Fibroblast of skin of right quadriceps (primary cell): ENCODE results near the gene ZSWIM8.
"Not testable (repeated sequence)": the region's sequence is repeated elsewhere in the genome, so short reads cannot be mapped to it uniquely, and the experiment has no call there.

Experiments used
- DNase-seq: peaks from one replicate; pipeline ENCODE4 v3.0.0-alpha.2; 2013

ZSWIM8 gene

DNA sequence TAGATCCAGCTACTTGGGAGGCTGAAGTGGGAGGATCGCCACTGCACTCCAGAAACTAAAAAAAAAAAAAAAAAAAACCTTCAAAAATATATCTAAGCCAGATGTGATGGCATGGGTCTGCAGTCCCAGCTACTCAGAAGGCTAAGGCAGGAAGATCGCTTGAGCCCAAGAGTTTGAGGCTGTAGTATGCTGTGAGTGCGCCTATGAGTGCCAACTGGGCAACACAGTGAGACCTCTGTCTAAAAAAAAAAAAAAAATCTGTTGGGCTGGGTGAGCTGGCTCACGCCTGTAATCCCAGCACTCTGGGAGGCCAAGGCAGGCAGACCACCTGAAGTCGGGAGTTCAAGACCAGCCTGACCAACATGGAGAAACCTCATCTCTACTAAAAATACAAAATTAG is 6.4 kb upstream of the ZSWIM8 start:
- no peak for DNase-seq

DNA sequence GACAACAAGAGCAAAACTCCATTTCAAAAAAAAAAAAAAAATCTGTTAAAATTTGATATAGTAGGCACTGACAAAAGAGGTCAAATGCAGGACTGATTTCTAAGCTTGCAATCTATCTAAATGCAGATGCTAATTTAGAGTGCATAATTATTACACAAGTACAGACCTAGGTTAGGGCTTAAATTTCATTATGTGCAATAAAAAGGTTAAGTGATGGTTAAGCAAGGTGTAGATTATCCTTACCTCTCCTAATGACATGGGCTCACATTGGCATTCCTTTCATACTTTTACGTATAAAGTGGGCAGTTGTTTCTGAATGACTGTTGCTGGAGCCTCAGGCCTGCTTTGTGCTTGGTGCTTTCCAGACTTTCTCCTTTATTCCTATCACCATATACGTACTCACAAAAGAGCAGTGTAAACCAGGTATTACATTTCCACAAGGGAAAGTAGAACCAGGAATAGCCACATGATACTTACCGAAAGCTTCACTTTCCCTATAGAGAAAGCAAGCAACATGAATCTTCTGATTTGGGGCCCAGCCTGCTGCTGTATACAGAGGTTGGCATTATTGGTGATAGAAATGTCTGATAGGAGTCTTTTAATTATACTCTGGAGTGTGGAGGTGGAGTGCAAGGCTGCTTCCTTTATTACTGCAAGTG is 5.7 kb upstream of the ZSWIM8 start:
- no peak for DNase-seq

DNA sequence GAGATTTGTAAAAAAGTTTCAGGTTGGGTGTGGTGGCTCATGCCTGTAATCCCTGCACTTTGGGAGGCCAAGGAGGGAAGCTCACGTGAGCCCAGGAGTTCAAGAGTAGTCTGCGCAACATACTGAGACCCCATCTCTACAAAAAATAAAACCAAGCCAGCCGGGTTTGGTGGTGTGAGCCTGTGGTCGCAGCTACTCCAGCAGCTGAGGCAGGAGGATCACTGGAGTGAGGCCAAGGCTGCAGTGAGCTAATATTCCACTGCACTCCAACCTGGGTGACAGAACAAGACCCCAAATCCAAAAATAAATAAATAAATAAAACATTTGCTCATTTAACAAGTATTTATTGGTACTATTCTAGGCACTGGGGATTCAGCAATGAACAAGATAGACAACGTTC is 5.1 kb upstream of the ZSWIM8 start:
- no peak for DNase-seq

DNA sequence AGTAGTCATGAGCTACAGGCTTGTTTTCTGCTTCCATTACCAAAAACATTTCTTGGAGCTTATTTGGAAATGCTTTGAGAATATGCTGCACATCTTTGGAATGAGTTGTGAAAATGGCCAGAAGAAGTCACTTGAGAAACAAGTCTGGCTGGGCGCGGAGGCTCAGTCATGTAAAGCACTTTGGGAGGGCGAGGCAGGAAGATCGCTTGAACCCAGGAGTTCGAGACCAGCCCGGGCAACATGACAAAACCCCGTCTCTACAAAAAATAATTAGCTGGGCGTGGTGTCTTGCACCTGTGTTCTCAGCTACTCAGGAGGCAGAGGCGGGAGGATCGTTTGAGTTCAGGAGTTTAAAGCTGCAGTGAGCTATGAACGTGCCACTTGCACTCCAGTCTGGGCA is 4.4 kb upstream of the ZSWIM8 start:
- DNase-seq = no peak

DNA sequence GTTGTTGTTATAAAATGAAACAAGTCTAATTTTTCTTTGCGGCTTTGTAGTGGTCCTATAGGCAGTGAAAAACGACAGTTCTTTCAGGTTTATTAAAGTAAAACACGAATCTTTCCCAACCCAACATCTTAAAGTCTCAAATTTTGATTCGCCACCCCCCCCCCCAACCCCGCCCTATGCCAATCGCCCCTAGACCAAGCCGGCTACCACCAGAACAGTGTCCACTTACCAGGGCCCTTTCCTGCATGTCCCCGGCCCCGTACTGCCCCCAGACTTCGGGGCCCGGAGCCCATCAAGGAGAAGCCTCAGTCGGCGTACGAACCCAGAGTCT is 3.9 kb upstream of the ZSWIM8 start:
- no peak for DNase-seq

DNA sequence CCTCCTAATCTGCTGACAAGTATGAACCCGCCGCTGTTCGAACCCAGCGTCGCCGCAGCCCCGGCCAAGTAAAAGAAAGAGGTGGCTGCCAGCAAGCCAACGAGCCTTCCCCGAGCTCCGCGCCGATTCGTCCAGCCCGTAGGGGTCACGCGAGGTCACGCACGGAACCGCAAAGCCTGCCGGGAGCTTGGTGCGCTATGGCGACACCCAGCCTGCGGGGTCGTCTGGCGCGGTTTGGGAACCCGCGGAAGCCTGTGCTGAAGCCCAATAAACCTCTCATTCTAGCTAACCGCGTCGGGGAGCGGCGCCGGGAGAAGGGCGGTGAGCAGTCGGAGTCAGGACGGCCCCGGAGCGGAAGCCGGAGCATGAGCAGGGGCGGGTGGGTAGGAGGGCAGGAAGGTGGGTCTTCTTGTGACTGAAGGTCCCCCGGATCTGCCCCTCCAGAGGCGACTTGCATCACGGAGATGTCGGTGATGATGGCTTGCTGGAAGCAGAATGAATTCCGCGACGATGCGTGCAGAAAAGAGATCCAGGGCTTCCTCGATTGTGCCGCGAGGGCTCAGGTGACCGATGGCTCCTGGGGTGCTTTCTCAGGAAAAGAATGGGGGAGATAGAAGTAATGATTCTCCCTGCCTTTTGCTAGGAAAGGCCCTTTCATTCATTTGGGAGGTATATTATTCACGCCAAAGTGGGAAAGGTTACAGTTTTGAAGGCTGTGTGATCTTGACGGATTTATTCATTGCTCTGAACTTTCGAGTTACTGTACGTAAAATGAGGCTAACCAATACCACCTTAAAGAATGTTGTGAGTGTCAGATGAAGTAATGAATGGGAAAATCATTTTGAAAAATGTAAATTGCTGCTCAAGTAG is 3.3 kb upstream of the ZSWIM8 start, which contains the start of gene CHCHD1:
CHCHD1 (plus strand) TSS at position 170 of the 870 bp plus-strand sequence; CDS start at position 198, 28 bp downstream.
- DNase-seq = peak; percentile 84

DNA sequence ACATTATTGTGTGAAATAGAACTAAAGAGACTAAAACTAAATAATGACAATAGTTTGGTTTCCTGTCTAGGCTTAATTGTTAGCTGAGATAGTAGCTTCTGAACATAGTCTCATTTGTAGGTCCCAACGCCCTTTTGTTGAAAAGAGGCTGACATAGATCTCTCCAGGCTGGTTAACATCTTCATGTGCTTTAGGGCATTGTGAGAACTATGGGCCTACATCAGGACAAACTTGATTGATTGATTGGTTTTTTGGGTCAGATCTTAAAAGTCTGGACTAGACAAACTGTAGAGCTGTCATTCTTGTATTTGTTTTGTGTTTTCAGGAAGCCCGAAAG is 2.7 kb upstream of the ZSWIM8 start:
- DNase-seq = no peak

DNA sequence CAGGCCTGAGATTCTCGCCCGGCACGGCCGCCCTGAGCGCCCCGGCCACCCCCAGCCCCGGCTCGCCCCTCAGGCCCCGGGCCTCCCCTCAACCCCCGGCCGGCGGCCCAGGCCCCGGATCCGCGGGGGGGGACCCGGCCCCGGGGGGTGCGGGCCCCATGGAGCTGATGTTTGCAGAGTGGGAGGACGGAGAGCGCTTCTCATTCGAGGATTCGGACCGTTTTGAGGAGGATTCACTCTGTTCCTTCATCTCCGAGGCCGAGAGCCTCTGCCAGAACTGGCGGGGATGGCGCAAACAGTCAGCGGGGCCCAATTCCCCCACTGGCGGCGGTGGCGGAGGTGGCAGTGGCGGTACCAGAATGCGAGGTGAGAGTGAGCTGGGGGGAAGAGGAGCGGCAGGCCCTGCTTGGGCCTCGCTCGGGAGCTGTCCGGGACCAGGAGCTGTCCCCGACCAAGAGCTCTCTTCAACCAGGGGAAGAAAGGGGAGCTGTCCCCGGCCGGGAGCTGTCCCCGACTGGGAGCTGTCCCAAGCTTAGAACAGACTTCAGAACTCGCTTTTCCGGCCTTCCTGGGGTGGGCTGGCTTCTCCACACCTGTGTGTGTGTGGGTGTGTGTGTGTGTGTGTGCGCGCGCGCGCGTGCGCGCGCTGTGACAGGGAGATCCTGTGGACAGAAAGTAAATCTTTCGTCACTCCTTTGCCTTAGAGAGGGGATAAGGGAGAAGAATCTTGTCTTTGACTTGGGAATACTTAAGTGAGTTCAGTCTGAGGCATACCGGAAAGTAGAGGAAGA is 510 bp downstream of the ZSWIM8 start:
- DNase-seq = peak; percentile 35

DNA sequence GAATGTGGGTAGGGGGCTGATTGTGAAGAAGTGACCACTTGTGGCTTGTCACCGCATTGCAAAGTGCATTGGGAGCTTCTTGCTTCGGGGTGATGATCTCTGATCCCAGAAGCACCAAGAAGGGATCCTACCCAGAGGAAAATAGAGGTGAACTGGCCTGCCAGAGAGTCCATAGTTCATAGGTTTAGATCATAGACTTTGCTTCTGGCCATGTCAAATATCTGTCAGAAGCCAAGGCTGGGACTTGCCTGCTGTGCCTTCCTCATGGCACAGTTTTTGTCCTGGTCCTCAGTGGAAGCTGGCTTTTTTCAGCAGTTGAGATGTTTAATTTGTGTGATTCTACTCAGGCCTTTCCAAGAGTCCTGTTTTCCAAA is 1.1 kb downstream of the ZSWIM8 start:
- no peak for DNase-seq

DNA sequence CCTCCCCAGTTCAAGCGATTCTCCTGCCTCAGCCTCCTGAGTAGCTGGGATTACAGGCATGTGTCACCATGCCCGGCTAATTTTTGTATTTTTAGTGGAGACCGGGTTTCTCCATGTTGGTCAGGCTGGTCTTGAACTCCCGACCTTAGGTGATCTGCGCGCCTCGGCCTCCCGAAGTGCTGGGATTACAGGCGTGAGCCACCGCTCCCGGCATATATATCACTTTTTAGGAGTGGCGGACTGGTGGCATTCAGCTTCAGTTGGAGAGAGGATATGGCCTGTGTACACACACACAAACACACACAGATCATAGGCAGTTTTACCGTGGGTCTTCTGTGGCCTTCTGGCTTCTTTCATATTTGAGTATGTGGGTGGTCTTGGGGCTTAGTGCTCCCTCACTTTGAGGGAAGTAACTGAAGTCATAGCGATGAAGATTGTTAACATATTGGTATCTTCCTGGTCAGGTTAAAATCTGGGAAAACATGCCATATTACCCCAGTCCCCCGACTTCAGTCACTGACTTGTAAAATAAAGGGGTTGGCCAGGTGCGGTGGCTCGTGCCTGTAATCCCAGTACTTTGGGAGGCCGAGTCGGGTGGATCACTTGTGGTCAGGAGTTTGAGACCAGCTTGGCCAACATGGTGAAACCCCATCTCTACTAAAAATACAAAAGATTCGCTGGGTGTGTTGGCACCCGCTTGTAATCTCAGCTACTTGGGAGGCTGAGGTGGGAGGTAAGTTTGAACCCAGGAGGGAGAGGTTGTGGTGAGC is 1.8 kb downstream of the ZSWIM8 start:
- not testable (repeated sequence) for DNase-seq

DNA sequence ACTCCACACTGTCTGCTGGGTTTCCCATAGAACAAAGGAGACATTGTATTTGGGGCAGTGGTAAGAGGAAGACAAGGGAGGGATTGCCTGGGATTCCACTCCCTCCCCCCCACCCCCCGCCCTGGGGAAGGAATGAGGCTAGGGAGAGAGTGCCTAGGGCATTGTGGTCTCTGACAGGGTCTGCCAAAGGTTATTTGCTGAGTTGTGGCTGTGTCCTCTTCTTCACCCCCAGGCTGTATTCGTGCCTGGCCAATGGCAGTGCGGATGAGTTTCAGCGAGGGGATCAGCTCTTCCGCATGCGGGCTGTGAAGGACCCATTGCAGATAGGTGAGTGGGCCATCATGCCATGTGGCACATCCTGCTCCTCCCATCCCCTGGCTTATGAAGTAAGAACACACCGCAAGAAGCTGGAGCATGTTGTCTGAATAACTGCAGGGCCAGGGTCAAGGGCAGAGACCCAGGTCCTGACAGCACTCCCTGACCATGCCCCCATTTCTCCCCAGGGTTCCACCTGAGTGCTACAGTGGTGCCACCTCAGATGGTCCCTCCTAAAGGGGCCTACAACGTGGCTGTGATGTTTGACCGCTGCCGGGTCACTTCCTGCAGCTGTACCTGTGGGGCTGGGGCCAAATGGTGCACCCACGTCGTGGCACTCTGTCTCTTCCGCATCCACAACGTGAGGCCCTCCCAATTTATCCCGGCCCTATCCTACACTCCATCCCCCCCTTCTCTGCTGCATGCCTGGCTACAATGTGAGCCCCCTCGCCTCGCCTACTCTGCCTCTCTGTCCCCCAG is 3.7 kb downstream of the ZSWIM8 start:
- no peak for DNase-seq

DNA sequence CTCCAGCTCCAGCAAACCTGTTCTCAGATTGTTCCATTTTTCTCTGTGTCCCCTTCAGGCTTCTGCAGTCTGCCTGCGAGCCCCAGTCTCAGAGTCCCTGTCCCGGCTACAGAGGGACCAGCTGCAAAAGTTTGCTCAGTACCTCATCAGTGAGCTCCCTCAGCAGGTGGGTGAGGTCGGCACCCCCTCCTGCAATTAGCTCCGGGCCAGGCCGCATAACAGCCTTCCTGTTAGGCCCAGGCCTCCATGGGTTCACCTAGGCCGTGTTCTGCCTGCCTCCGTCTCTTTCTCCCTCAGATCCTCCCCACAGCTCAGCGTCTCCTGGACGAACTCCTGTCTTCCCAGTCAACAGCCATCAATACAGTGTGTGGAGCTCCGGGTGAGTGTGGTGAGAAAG is 4.3 kb downstream of the ZSWIM8 start:
- DNase-seq = no peak

DNA sequence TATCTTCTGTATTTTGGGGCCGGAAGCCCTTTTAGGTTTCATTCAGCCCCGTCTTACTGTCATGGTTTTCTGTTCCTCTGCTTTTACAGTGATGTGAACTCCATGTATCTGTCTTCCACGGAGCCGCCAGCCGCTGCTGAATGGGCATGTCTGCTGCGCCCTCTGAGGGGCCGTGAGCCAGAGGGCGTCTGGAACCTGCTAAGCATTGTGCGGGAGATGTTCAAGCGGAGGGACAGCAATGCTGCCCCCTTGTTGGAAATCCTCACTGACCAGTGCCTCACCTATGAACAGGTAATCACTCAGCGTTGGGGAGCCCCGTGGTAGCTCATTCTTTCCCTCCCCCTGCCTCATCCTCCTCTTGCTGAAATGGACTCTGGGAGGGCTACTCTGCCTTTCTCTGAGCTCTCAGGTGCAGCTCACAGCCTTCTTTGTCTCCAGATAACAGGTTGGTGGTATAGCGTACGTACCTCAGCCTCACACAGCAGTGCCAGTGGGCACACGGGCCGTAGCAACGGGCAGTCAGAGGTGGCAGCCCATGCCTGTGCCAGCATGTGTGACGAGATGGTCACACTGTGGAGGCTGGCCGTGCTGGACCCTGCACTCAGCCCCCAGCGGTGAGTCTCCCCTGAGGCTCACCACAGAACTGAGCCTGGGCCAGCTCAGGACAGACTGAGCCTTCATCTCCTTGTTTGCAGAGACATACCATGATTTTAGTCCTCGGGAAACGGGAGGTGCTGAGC is 5.7 kb downstream of the ZSWIM8 start:
- no peak for DNase-seq

DNA sequence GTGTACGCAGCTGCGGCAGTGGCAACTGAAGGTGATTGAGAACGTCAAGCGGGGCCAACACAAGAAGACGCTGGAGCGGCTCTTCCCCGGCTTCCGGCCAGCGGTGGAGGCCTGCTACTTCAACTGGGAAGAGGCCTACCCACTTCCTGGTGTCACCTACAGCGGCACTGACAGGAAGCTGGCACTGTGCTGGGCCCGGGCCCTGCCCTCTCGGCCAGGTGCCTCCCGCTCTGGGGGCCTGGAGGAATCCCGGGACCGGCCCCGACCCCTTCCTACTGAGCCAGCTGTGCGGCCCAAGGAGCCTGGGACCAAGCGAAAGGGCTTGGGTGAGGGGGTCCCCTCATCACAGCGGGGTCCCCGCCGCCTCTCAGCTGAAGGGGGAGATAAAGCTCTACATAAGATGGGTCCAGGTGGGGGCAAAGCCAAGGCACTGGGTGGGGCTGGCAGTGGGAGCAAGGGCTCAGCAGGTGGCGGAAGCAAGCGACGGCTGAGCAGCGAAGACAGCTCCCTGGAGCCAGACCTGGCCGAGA is 6.5 kb downstream of the ZSWIM8 start:
- DNase-seq = no peak

DNA sequence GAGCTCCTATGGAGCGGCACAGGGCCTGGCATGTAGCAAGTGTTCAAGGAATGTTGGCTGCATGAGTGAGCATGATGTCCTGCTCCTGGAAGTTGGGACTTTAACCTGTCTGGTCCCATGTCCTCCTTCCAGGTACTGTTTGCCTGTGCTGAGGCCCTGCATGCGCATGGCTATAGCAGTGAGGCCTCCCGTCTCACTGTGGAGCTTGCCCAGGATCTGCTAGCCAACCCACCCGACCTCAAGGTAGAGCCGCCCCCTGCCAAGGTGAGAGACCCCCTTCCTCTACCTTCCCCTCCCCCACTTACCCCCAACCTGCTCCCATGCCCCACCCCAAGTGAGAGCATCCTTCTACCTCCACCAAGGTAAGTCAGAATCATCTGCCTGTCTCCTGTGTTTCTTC is 8.1 kb downstream of the ZSWIM8 start:
- DNase-seq = no peak

DNA sequence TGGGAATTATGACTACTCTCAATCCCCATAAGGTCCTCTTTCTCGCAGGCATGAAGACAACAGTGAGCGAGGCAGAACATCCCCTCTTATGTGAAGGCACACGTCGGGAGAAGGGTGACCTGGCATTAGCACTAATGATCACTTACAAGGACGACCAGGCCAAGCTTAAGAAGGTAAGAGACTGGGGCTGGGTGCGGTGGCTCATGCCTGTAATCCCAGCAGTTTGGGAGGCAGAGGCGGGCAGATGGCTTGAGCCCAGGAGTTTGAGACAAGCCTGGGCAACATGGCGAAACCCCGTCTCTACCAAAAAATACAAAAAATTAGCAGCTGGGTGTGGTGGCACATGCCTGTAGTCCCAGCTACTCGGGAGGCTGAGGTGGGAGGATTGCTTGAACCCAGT is 10.1 kb downstream of the ZSWIM8 start:
- DNase-seq = not testable (repeated sequence)

DNA sequence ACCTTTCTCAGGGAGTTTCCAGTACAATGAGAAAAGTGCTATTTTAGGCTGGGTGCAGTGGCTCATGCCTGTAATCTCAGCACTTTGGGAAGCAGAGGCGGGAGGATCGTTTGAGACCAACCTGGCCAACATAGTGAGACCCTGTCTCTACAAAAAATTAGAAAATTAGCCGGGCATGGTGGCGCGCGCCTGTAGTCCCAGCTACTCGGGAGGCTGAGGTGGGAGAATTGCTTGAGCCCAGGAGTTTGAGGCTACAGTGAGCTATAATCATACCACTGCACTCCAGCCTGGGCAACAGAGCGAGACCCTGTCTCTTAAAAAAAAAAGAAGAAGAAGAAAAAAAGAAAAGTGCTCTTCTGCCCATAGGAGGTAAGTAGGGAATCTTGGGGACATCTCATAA is 10.6 kb downstream of the ZSWIM8 start:
- not testable (repeated sequence) for DNase-seq

DNA sequence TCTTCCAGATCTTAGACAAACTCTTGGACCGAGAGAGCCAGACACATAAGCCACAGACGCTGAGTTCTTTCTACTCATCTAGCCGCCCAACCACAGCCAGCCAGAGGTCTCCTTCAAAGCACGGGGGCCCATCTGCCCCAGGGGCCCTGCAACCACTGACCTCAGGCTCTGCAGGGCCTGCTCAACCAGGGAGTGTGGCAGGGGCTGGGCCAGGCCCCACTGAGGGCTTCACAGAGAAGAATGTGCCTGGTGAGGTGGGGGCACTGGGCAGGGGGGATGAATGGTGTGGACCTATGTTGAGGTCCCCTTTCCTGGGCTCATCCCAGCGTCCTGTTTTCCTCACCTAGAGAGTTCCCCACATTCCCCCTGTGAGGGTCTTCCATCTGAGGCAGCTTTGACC is 11.4 kb downstream of the ZSWIM8 start:
- no peak for DNase-seq

DNA sequence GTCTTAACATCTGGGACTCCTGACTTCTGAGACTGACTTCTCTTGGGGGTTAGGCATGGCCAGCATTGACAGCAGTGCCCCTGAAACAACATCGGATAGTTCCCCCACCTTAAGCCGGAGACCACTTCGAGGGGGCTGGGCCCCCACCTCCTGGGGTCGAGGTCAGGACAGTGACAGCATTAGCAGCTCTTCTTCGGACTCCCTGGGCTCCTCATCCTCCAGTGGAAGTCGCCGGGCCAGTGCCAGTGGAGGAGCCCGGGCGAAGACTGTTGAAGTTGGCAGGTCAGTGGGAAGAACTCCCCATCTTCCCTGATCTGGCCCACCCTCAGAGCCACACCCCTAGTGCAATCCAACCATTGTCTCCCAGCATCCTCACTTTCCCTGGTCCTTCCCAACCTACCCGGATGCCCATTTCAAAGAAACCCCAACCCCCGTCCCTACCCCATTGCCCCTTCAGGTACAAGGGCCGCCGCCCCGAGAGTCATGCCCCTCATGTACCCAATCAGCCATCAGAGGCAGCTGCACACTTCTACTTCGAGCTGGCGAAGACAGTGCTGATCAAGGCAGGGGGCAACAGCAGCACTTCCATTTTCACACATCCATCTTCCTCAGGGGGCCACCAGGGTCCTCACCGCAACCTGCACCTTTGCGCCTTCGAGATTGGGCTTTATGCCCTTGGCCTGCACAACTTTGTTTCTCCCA is 12.1 kb downstream of the ZSWIM8 start:
- no peak for DNase-seq

DNA sequence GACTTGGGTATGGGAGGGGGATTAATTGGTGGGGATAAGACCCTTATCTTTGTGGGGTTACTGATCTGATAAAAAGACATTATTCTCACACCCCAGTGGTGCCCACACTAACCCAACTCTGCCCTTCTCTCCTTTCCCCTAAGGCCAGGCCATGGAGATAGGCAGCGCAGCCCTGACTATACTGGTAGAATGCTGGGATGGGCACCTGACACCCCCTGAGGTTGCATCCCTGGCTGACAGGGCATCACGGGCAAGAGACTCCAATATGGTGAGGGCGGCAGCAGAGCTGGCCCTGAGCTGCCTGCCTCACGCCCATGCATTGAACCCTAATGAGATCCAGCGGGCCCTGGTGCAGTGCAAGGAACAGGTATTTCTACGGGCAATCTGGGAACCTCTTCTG is 12.7 kb downstream of the ZSWIM8 start:
- DNase-seq = no peak
